NCI-H774 (cell line): Measurements from ENCODE around the gene ATP4B.

Experiments
- DNase-seq: peaks from one replicate; lab custom pipeline; 2025; lab: John Stamatoyannopoulos, UW

ATP4B gene

DNA sequence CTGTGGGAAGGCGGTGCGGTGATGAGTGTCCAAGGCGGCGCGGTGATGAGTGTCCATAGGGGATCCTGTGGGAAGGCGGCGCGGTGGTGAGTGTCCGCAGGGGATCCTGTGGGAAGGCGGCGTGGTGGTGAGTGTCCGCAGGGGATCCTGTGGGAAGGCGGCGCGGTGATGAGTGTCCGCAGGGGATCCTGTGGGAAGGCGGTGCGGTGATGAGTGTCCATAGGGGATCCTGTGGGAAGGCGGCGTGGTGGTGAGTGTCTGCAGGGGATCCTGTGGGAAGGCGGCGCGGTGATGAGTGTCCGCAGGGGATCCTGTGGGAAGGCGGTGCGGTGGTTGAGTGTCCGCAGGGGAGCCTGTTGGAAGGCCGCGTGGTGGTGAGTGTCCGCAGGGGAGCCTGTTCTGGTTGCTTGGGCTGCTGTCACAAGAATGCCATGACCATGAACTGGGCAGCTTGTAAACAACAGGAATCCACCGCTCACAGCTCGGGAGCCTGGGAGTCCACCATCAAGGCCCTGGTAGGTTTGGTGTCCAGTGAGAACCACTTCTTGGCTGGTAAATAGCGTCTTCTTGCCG is 52.0 kb downstream of the ATP4B start:
- no peak for DNase-seq

- DNase-seq = no peak
Observed at GRCh38 chr13:113605461-113605860, 52.5 kb downstream of the ATP4B start.

- DNase-seq = no peak
Observed at GRCh38 chr13:113604186-113604585, 53.8 kb downstream of the ATP4B start.

DNA sequence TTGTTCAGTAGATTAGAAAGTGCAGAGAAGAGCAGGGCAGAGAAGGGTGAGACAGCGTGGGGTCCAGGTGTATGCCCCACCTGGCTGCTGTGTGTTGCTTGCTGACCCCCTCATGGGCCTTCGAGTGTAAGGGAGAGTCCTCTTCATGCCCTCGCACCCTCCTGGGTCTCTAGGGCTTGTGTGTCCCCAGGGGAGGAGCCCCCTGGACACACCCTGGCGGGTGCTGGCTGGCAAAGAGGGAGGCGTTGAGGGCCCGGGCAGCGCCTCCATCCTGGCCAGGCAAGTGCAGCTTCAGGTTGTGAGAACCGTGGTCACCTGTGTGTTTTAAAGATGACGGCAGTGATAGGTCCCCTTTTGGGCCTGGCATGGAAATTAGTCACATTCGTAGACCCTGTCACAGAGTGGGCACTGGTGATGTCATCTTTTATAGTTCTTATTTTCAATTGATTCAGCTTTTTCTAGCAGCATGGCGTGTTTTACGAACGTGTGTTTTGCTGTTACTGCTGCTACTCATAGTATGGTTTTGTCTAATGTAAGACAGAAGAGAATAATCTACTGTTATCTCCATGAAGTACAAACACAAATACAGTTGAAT is 54.8 kb downstream of the ATP4B start:
- no peak for DNase-seq

DNA sequence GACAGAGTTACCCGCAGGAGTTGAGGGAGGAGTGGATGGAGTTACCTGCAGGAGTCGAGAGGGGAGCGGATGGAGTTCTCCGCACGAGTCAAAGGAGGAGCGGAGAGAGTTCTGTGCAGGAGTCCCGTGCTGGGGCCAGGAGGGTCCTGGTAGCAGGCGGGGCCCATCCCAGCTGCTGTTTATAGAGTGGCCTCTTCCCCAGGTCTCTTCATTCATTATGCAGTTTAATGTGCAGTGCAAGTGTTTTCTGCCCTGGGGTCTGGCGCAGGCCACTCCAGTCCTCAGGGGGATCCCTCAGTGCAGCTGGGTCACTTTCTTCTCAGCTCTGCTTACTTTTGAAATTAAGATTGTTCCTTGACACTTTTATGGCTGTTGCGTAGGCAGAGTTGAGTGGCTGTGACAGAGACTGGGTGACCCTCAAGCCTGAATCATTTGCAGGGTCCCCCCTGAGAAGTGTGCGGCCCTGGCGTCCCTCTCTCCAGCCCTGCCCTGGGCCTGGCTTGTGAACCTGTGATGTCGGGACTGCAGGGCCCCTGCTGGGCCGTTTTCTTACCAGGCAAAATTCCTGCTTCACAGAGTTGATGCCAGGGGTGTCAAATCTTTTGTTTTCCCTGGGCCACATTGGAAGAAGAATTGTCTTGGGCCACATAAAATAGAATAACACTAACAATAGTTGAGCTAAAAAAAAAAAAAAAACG is 55.6 kb downstream of the ATP4B start:
- no peak for DNase-seq

- DNase-seq = no peak
Observed at GRCh38 chr13:113601166-113602070, 56.6 kb downstream of the ATP4B start.

- no peak for DNase-seq
Observed at GRCh38 chr13:113599391-113599790, 58.6 kb downstream of the ATP4B start.
